ENCODE measurements around the gene ZNF785. TPM values are rescaled to one million over a fixed set of nuclear protein-coding genes. Genes with fewer than 3 reads are reported as not detected.

The ZNF785 gene
- total RNA-seq, 1 donor from 2014 or later: 58.4 TPM

DNA sequence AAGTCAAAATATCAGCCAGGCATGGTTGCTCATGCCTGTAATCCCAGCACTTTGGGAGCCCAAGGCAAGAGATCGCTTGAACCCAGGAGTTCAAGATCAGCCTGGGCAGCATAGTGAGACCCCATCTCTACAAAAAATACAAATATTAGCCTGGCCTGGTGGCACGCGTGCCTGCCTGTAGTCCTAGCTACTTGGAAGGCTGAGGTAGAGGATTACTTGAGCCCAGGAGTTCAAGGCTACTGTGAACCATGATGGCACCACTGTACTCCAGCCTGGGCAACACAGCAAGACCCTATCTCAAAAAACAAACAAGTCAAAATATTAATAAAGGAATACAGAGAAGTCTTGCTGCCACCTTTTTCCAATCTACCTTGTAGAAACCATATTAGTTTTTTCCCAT lies 20.5 kb upstream of the ZNF785 start:
- Mint-ChIP-seq H3K36me3 (ENCODE audit: unreplicated experiment) (peaks cover 5% of the 10 kb centered on the region), H3K4me3 (ENCODE audit: unreplicated experiment) (no peak overlapping the region), H3K4me1 (ENCODE audit: low read depth, unreplicated experiment) (peaks cover 3% of the 10 kb centered on the region), H3K9me3 (ENCODE audit: unreplicated experiment) (peaks cover 11% of the 10 kb centered on the region), H3K27ac (ENCODE audit: unreplicated experiment) (no peak overlapping the region), H3K27me3 (ENCODE audit: unreplicated experiment) (peaks cover 9% of the 10 kb centered on the region)
- DNase-seq: no peak
- TF ChIP-seq, protein P1, sequence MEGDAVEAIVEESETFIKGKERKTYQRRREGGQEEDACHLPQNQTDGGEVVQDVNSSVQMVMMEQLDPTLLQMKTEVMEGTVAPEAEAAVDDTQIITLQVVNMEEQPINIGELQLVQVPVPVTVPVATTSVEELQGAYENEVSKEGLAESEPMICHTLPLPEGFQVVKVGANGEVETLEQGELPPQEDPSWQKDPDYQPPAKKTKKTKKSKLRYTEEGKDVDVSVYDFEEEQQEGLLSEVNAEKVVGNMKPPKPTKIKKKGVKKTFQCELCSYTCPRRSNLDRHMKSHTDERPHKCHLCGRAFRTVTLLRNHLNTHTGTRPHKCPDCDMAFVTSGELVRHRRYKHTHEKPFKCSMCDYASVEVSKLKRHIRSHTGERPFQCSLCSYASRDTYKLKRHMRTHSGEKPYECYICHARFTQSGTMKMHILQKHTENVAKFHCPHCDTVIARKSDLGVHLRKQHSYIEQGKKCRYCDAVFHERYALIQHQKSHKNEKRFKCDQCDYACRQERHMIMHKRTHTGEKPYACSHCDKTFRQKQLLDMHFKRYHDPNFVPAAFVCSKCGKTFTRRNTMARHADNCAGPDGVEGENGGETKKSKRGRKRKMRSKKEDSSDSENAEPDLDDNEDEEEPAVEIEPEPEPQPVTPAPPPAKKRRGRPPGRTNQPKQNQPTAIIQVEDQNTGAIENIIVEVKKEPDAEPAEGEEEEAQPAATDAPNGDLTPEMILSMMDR (IDR thresholded peaks at IDR 0.05; ENCODE audit: partially characterized antibody, unreplicated experiment): no peak

DNA sequence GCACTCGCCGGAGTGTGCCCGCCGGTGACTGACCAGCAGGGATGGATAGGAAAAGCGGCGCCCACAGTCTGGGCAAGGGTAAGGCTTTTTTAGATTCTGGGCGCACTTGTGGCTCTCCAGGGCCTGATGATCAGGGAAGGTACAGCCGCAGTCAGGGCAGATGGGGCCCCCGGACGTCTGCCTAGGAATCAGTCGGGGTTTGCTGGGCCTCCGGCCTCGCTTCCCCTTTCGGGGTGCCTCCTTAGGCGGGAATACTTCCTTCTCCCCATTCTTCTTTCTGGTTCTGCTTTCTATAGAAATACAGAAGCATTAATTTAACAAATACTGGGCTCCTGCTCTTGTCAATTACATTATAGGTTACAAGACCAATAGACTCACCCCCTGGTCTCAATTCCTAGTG lies 19.7 kb upstream of the ZNF785 start:
- no peak overlapping the region for H3K27ac Mint-ChIP-seq (ENCODE audit: unreplicated experiment)
- peaks cover 10% of the 10 kb centered on the region for H3K9me3 Mint-ChIP-seq (ENCODE audit: unreplicated experiment)
- no peak overlapping the region for H3K4me3 Mint-ChIP-seq (ENCODE audit: unreplicated experiment)
- H3K4me1 Mint-ChIP-seq (ENCODE audit: low read depth, unreplicated experiment): no peaks in the 10 kb centered on the region
- TF ChIP-seq, protein P1 (IDR thresholded peaks at IDR 0.05; ENCODE audit: partially characterized antibody, unreplicated experiment): no peak
- no peak for DNase-seq
- peaks cover 6% of the 10 kb centered on the region for H3K27me3 Mint-ChIP-seq (ENCODE audit: unreplicated experiment)
- peaks cover 5% of the 10 kb centered on the region for H3K36me3 Mint-ChIP-seq (ENCODE audit: unreplicated experiment)

DNA sequence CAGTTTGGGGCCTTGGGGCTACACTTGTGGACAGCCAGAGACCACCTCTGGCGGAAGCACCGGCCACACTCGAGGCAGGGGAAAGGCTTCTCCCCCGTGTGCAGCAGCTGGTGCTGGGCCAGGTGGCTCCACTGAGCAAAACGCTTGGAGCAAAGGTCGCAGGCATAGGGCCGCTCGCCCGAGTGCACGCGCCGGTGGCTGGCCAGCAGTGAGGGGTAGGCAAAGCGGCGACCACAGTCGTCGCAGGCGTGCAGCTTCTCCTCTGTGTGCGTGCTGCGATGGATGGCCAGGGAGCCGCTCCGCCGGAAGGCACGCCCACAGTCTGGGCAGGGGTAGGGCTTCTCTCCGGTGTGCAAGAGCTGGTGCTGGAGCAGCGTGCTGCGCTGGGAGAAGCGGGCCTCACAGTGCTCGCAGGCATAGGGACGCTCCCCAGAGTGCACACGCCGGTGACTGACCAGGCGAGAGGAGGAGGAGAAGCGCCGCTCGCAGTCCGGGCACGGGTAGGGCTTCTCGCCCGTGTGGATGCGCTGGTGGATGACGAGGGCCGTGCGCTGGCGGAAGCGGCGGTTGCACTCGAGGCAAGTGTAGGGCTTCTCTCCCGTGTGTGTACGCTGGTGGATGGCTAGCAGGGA lies 18.9 kb upstream of the ZNF785 start:
- Mint-ChIP-seq H3K9me3 (ENCODE audit: unreplicated experiment) (peaks cover 9% of the 10 kb centered on the region), H3K36me3 (ENCODE audit: unreplicated experiment) (peaks cover 5% of the 10 kb centered on the region), H3K27ac (ENCODE audit: unreplicated experiment) (no peak overlapping the region), H3K4me3 (ENCODE audit: unreplicated experiment) (no peak overlapping the region), H3K4me1 (ENCODE audit: low read depth, unreplicated experiment) (no peaks in the 10 kb centered on the region), H3K27me3 (ENCODE audit: unreplicated experiment) (peaks cover 5% of the 10 kb centered on the region)
- TF ChIP-seq, protein P1 (IDR thresholded peaks at IDR 0.05; ENCODE audit: partially characterized antibody, unreplicated experiment): no peak
- no peak for DNase-seq

DNA sequence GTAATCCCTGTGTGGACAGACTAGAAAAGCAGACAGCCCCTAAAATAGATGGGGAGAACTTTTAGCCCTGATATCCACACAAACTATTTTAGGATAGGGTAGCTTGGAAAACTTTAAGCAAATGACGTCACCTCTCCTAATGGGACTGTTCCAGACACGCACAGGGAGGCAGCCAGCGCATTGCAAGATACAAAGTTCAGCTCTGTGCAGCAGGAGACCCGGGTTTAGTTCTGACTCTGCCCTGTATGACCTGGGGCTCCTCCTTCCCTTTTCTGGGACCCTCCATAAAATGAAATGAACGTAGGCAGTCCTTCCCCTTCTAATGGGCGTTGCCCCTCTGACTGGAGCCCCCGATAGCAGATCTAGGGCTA lies 18.4 kb upstream of the ZNF785 start:
- H3K4me3 Mint-ChIP-seq (ENCODE audit: unreplicated experiment): no peak overlapping the region
- TF ChIP-seq, protein P1 (IDR thresholded peaks at IDR 0.05; ENCODE audit: partially characterized antibody, unreplicated experiment): no peak
- peaks cover 6% of the 10 kb centered on the region for H3K9me3 Mint-ChIP-seq (ENCODE audit: unreplicated experiment)
- no peak overlapping the region for H3K27ac Mint-ChIP-seq (ENCODE audit: unreplicated experiment)
- DNase-seq: no peak
- H3K36me3 Mint-ChIP-seq (ENCODE audit: unreplicated experiment): peaks cover 5% of the 10 kb centered on the region
- no peaks in the 10 kb centered on the region for H3K4me1 Mint-ChIP-seq (ENCODE audit: low read depth, unreplicated experiment)
- H3K27me3 Mint-ChIP-seq (ENCODE audit: unreplicated experiment): peaks cover 5% of the 10 kb centered on the region

DNA sequence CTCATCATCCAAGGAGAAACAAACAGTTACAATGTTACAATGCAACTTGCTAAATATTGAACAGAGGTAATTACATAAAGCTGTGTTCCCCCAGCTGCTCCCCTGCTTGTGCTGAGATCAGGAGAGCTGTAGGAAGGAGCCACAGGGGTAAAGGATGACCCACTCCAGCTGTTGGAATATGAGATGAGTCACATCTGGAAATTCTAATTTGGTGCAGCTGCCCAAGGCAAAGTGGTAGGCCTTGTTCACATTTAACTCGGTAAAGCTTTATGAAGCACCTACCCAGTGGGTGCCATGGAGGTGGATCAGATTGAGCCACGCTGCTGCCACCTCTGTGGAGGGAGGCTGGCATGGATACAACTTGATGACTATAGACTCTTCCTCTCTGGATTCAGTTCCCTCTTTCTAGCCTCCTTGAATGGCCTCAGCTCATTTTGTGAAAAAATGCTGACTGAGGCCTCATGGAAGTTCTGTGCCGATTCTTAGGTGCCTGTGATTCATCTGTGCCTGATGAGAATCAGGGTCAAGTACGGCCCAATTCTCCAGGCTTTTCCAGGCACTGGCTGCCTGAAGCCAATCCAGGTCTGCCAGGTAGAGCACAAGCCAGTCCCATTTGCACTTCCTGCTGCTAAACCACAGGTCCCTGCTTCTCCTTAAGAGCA lies 17.2 kb upstream of the ZNF785 start:
- Mint-ChIP-seq H3K4me1 (ENCODE audit: low read depth, unreplicated experiment) (no peaks in the 10 kb centered on the region), H3K27ac (ENCODE audit: unreplicated experiment) (no peak overlapping the region), H3K9me3 (ENCODE audit: unreplicated experiment) (peaks cover 4% of the 10 kb centered on the region), H3K36me3 (ENCODE audit: unreplicated experiment) (peaks cover 5% of the 10 kb centered on the region), H3K27me3 (ENCODE audit: unreplicated experiment) (peaks cover 5% of the 10 kb centered on the region), H3K4me3 (ENCODE audit: unreplicated experiment) (no peak overlapping the region)
- no peak for DNase-seq
- TF ChIP-seq, protein P1 (IDR thresholded peaks at IDR 0.05; ENCODE audit: partially characterized antibody, unreplicated experiment): no peak

Measured in glutamatergic neuron (in vitro differentiated cells).